ENCODE data around the gene SDC1.

GRCh38 chr2:20250436-20250835 is 25.5 kb upstream of the SDC1 start:
- TF ChIP-seq POLR2A (IDR thresholded peaks at IDR 0.05) = no peak
- no peak for TF ChIP-seq CTCF (IDR thresholded peaks at IDR 0.05)

Measured in vagina (tissue), 2 donors.